Stimulated activated CD4-positive, alpha-beta T cell treated with anti-CD3 and anti-CD28 coated beads, TNF-alpha, amount 100 ng/mL, for 24 hours (primary cell): ENCODE measurements around the gene FNDC3B.
"Not testable (repeated sequence)": the region's sequence is repeated elsewhere in the genome, so short reads cannot be mapped to it uniquely, and the experiment has no call there.

ENCODE experiments used
- DNase-seq, 3 experiments: peaks; one replicate each; pipeline ENCODE4 v3.0.0-alpha.2; 2020; ENCODE audit warnings: low read depth in 3 of 3

Gene FNDC3B

DNA sequence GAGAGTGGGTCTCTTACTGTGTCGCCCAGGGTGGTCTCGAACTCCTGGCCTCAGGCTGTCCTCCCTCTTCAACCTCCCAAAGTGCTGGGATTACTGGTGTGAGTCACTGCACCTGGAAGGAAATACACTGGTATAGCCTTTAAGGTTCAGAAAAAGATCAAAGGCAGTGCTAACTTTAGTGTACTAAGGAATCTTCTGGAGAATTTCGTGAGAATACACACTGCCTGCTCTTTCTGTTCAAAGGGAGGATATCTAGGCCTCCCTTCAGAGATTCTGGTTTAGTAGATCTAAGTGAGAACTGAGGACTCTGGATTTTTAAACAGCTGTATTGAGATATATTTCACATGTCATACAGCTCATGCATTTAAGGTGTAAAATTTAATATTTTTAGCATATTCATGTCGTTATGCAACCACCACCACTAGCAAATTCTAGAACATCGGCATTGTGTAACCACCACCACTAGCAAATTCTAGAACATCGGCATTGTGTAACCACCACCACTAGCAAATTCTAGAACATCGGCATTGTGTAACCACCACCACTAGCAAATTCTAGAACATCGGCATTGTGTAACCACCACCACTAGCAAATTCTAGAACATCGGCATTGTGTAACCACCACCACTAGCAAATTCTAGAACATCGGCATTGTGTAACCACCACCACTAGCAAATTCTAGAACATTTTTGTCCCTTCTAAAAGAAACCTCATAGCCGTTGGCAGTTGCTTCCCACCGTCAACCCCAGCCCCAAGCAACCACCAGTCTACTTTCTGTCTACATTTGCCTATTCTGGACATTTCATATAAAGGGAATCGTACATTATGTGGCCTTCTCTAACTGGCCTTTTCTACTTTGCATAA, 54.4 kb downstream of the FNDC3B start:
- DNase-seq, result not testable (repeated sequence)

DNA sequence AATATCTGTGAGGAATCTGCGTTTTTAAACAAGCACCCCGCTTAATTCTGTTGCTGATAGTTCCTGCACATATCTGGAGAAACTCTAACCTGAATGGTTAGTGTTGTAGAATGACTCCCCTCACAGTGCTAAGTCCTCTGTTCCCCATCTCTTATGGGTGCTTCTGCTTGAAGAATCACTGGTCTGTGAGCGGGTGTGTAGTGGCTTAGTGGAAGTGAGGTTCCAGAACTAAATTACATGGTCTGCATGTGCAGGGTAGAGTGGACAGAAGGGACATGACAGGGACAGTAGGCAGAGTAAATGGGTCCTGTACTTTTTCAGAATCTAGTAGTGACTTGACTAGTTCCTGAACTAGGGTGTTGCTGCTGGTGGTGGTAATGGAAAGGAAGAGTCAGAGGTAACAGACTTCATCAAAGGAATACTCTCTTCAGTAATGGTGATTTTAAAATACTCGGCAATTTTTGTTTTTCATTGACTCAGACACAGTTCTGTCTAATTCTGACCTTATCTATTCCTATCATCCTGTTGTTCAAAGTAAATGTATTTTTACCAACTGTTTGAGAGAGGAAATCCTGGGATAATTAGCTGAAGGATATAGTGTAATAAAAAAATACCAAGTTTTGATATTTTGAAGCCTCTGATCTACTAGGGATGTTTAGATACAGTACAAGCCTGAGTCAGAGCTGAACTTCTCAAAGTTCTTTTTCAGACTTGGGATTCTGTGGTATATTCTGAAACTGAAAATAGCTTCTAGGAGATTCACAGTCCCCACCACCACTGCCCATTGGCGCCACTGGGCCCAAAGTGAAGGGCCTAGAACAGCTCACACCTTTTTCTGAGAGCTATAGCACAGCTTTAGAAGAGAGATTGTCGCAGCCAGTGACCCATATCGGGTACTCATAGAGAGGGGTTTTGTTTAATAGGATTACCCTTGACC, 55.5 kb downstream of the FNDC3B start:
- peak in 1 of 3 experiments; percentile 11 for DNase-seq

DNA sequence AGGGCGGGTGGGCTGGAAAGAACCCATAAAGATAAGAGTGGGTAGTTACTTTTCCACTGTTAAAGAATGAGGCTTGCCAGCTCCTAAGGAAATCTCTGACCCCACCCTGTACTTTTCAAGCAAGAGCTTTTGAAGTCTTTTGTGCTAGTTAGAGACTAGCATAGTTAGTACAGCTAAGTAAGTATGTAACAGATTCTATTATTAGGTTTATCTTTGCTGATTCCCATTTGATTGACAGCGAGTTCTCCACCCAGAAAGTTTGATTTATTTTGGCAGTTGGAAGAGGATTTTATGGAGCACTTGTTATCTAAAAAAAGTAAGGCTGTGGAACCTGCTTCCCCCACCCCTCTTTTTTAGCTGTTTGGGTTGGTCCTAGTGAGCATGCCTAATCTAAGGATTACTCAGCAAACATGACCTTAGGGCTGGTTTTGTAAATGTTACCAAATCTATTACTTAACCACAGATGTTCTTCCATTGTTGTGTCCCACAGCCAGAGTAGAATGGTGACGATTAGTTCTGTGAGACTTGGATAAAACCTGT, 57.6 kb downstream of the FNDC3B start:
- DNase-seq, result no peak

- DNase-seq, result no peak
These were observed 58.2 kb downstream of the FNDC3B start for GRCh38 chr3:172097585-172097984.

DNA sequence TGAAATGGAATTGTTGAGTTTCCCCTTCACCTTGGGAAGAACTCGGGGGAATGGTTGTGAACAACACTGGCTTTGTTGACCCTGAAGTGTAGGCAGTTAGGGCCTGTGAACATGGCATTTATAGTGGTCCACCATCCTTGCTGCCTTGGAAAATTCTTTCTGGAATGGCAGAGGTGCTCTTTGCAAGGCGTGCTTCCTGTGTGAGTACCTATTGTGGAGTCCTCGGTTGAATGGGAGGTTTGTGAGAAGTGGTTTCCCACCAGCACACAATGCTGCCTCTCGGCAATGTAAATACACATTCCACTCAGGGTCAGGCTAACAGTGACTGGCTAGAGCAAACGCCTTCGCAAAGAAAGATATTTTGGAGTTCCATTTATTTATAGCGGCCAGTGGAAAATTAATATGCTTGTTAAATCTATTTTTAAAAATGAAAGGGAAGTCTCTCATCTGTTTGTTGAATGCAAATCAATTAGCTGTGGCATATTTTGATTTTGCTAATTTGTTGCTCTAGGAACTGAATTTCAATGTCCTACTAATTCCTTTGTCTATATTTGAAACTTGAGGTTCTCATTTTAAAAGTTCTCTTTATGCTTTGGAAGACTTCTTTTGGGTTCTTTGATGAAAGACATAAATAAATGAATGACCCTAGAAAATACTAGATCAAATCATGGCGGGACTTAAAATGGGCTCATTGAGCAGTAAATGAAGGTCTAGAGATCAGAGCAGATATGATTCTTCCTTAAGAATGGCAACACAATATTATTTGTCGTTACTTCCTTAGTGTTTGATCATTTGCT, 59.5 kb downstream of the FNDC3B start:
- DNase-seq, result no peak

DNA sequence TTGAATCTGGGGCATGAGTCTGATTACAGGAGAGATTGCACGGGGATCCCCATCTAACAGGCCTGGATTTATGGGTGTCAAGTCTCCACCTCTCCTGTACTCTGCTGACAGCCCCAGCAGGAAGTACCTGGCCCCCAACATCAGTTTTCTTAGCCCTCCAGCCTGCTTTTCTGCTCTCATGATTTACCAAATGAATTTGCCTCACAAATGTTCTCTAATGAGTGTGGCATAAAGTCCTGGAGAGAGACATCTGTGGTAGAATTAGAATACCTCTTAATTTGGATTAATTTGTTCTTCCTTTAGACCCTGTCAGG, 60.1 kb downstream of the FNDC3B start:
- DNase-seq, result no peak

DNA sequence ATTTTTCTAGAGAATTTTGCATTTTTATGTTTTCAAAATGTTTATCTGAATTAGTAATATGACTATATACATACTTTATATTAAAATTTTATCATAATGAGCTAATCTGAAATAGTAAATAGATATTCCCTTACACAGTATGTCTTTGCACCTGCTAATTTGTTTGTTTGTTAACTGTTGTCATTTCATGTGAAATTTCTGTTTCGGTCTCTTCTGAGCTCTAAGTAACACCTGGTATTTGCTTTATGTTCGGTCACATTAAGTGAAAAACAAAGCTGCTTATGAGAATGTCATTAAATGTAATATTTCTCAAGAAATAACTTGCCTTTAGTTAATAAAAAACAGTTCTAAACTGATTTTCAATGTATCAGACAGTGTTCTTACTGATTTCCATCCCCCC, 61.1 kb downstream of the FNDC3B start:
- no peak for DNase-seq

GRCh38 chr3:172101107-172101506, 61.7 kb downstream of the FNDC3B start:
- DNase-seq, result no peak

DNA sequence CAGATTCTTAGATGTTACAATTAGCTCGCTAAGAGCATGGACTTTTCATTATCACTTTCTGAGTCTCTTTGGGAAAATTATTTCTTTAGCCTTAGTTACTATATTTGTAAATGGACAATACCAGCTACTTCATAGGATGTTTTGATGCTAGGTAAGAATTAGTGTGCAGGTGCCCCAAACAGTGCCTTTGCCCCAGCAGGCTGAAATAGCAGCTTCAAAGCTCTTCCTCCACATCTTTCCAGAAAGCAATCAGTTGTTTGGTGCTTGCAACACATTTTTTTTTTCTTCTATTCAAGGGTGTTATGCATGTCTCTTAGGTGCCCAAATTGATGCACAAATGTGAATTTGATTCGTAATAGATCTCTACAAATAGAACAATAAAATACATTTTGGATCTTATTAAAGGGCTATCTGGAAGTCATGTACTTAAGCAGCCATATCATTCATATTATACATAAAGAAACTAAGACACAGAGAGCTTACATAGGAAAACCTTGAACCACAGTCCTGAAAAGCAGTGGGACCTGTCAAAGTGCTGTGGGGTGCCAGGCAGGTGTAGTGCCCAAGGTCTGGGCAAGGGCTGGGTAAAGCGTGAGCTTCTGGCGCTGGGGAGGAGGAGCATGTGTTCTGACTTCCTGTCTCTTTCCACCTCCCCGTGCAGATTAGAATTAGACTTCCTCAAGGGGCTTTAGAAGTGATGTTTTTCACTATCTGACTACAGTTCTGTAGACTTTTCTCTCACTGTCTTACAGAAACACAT, 62.9 kb downstream of the FNDC3B start:
- peak in 1 of 3 experiments; percentile 14 for DNase-seq

DNA sequence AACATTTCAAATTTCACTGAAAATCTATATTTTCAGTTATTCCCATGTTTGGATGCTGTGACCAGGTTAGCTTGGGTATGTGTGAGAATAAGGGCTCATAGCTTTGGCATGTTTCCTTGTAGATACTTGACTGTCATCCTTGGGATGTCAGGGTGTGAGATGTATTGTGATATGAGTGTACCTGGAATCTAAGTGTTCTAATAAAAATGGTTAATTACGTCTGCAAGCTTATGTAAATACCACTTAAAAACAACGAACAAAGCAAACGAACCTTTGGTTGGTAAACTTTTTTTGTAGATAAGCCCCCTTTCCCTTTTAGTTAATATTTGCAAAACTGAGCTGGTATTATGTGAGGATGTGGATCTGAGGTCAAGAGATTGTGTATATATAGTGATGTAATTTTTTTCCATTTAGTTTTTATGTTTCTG, 63.5 kb downstream of the FNDC3B start:
- no peak for DNase-seq

DNA sequence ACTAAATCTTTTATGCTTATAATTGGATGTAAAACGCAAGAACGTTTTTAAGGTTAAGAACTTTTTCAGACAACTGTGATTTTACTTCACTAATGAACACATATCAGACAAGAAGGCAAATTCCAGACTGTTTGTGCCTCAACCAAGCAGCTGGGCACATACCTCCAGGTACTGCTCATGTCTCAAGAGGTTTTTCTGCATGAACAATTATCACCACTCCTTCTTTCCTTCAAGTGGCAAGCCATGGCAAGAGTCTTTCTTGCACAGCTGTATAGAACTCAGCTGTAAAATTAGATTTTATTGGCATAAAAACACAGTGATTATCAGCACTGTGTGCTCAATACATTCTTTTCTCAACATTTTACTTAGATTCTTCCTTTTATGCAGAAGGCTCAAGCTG, 64.3 kb downstream of the FNDC3B start:
- DNase-seq, result no peak

GRCh38 chr3:172104471-172105072, 65.2 kb downstream of the FNDC3B start:
- no peak for DNase-seq

GRCh38 chr3:172106037-172106954, 66.9 kb downstream of the FNDC3B start:
- no peak for DNase-seq

DNA sequence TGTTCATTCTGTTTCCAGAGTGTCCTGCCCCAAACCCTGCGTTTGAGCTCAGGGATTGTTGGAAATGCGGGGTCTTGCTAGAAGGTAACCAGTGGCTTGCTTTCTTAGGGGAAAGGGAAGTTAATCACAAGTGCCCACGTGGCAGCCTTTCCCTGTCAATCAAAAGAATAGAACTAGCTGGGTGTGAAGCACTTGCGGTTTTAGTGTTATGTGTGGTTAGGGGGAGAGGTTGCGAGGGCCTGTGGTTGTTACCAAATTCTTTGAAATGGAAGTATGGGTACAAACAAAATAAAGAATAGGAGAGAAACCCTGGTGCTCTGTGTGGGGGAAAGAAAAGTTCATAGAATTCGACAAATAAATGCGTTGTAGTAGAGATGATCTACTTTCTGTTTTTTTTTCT, 67.6 kb downstream of the FNDC3B start:
- peak; percentile 26 to 46 (median 33) for DNase-seq

- peak; percentile 15 to 49 (median 41) for DNase-seq
These were observed 68.0 kb downstream of the FNDC3B start for GRCh38 chr3:172107403-172107802.

- DNase-seq, result no peak
These were observed 70.9 kb downstream of the FNDC3B start for GRCh38 chr3:172110127-172110779.

GRCh38 chr3:172111163-172111562, 71.8 kb downstream of the FNDC3B start:
- no peak for DNase-seq

DNA sequence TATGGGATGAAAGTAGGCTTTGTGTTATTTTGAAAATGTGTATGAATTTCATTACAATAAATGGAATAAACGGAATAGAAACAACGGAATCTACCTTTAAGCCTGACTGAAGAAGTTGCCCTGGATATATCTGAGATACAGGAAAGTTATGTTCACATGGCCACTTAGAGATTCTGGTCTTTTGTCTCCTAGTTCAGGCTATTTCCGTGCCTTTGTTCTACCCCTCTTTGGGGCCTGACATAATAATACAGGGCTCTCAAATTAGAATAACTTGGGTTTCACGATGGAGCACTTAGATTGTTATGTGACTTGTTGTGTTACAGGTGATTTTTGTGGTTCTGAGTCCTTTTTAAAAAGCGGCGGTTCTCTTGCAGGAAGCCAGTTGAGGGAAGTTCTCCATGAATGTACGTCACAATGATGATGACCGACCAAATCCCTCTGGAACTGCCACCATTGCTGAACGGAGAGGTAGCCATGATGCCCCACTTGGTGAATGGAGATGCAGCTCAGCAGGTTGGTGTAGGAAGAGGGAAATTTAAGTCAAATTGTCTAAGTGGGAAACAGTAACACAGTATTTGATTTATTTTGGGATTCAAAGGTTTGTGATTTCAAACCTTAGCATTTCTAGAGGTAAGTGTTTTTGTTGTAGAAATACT, 72.8 kb downstream of the FNDC3B start:
- DNase-seq, result no peak
